Measurements from ENCODE around the gene TRIM72. TPM values are rescaled to one million over a fixed set of nuclear protein-coding genes. Genes with fewer than 3 reads are reported as not detected.

The TRIM72 gene
- total and polyA plus RNA-seq, 2 of the 4 experiments (the other 2 are of a cell fraction), result not detected

DNA sequence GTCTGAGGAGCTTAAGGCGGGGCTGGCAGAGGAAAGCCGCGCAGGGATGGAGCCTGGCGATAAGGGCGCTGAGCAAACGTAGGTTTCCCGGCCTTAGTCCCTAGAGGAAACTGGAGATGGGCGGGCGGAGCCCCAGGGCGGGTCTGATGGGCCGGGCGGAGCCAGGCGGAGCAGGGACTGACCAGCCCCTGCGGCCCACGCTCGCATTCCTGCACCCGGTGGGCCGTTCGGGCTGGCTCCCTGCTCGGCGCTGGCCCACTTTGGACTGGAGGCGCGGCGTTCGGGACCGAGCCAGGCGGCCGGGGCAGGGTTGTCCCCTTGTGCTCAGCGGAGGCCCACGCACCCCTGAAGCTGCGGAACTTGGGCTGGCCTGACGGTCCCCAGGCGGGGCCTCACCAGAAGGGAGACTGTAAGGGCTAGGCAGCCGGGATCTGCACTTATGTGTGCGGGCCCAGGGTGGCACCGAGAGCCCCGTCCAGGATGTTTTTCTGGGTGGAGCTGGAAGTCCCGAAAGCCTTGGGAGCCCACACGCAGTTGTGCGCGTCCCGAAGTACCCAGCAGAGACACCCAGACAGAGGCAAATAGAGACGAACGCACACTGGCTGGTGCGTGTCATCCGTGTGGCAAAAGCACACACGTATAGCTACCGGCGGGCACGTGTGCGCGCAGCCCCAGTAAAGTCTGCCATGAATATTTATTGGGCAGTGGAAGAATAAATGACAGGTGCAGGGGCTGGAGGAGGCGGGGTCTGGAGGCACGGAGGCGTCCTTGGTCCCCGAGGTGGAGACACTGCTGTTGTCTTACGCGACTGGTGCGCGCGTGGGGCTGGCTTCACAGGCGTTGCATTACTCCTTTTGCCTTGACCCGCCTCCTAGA lies 1.6 kb downstream of the TRIM72 start:
- Histone ChIP-seq H2AK5ac (ENCODE audit: low read depth, low read length) (no peak overlapping the region), H3K9me3 (ENCODE audit: control insufficient read depth, insufficient read depth, low read length) (no peaks in the 10 kb centered on the region), H3K18ac (ENCODE audit: low read depth, low read length) (no peak overlapping the region), H3K9ac (ENCODE audit: low read depth, low read length) (no peak overlapping the region), H4K91ac (ENCODE audit: insufficient read depth, low read depth, low read length) (no peak overlapping the region), H2AK9ac (replicated peaks; ENCODE audit: low read depth, low read length, poor library complexity) (peak overlapping the region; percentile 87), H3K4me3 (ENCODE audit: insufficient read depth, low read depth, low read length) (peak overlapping the region; percentile 27), H2BK15ac (ENCODE audit: low read depth, low read length) (no peak overlapping the region), H2BK120ac (ENCODE audit: low read depth, low read length) (no peak overlapping the region), H2AFZ (replicated peaks; ENCODE audit: low read length, poor library complexity) (peak overlapping the region; percentile 91), H4K8ac (ENCODE audit: low read depth in 2 of 2, low read length in 2 of 2) (no peak overlapping the region; a peak in 1 of 4 replicates), H4K5ac (ENCODE audit: low read depth, low read length) (no peak overlapping the region), H3K4me2 (ENCODE audit: low read depth, low read length) (peak overlapping the region; percentile 47), H3K14ac (replicated peaks; ENCODE audit: low read depth, low read length) (no peak overlapping the region), H3K4me1 (ENCODE audit: control insufficient read depth, insufficient read depth, low read length) (peaks cover 4% of the 10 kb centered on the region; the same call in 1 of the 2 replicates), H3K56ac (ENCODE audit: extremely low read depth, insufficient read depth, low read length) (no peak overlapping the region), H2BK20ac (ENCODE audit: low read depth, low read length) (no peak overlapping the region), H4K20me1 (ENCODE audit: insufficient read depth, low read length) (no peaks in the 10 kb centered on the region; the same call in 1 of the 2 replicates), H3K79me1 (ENCODE audit: low read depth in 1 of 2, low read length in 2 of 2) (no peaks in the 10 kb centered on the region), H3K36me3 (ENCODE audit: control insufficient read depth, insufficient read depth, low read length) (no peaks in the 10 kb centered on the region), H3K9me1 (ENCODE audit: insufficient read depth, low read length) (no peaks in the 10 kb centered on the region), H3K27me3 (ENCODE audit: control insufficient read depth, insufficient read depth, low read length) (peaks cover 57% of the 10 kb centered on the region), H3K23ac (ENCODE audit: low read depth, low read length) (no peak overlapping the region), H3K4ac (ENCODE audit: low read depth, low read length) (no peak overlapping the region), H3K27ac (ENCODE audit: insufficient read depth, low read length) (no peak overlapping the region), H2BK5ac (ENCODE audit: low read depth, low read length, poor library complexity, severe bottlenecking) (no peak overlapping the region)
- no TSS peak for BruUV-seq (replicated peaks)
- in situ Hi-C loops (cut with MboI; ENCODE audit: low sequenced_read_pairs), result no loop called here
- 3% methylated on average over 30 of the region's 63 CpGs; no CpG with 5 or more reads in 1 of the 2 experiments for WGBS, 2 experiments (ENCODE audit: extremely low coverage in 2 of 2, insufficient read length in 1 of 2)
- intact Hi-C loops (cut with micrococcal nuclease), result loop anchor here (10.0 kb wide), 1 partner anchor 479 kb away; no protein-coding TSS in a partner anchor
- DNase-seq, result peak; percentile 55
- ChIA-PET CTCF (no interaction called here), POLR2A (ENCODE audit: unreplicated experiment) (no interaction called here)
- dilution Hi-C loops (cut with HindIII; ENCODE audit: low sequenced_read_pairs, unreplicated experiment), result no loop called here
- TF ChIP-seq MXI1 (IDR thresholded peaks at IDR 0.05; ENCODE audit: borderline replicate concordance, low read depth, low read length), result no peak
- no peak for TF ChIP-seq CEBPB (IDR thresholded peaks at IDR 0.05; ENCODE audit: low read depth, low read length)
- no peak for TF ChIP-seq POLR2A (IDR thresholded peaks at IDR 0.05; ENCODE audit: low read depth, low read length)
- no peak for TF ChIP-seq MAZ (IDR thresholded peaks at IDR 0.05; ENCODE audit: borderline replicate concordance, low read depth, low read length)
- no peak for TF ChIP-seq SMC3 (IDR thresholded peaks at IDR 0.05; ENCODE audit: low read depth, low read length)
- TF ChIP-seq, protein P1, sequence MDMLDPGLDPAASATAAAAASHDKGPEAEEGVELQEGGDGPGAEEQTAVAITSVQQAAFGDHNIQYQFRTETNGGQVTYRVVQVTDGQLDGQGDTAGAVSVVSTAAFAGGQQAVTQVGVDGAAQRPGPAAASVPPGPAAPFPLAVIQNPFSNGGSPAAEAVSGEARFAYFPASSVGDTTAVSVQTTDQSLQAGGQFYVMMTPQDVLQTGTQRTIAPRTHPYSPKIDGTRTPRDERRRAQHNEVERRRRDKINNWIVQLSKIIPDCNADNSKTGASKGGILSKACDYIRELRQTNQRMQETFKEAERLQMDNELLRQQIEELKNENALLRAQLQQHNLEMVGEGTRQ (IDR thresholded peaks at IDR 0.05; ENCODE audit: low read depth, low read length), result no peak
- TF ChIP-seq, protein P2, sequence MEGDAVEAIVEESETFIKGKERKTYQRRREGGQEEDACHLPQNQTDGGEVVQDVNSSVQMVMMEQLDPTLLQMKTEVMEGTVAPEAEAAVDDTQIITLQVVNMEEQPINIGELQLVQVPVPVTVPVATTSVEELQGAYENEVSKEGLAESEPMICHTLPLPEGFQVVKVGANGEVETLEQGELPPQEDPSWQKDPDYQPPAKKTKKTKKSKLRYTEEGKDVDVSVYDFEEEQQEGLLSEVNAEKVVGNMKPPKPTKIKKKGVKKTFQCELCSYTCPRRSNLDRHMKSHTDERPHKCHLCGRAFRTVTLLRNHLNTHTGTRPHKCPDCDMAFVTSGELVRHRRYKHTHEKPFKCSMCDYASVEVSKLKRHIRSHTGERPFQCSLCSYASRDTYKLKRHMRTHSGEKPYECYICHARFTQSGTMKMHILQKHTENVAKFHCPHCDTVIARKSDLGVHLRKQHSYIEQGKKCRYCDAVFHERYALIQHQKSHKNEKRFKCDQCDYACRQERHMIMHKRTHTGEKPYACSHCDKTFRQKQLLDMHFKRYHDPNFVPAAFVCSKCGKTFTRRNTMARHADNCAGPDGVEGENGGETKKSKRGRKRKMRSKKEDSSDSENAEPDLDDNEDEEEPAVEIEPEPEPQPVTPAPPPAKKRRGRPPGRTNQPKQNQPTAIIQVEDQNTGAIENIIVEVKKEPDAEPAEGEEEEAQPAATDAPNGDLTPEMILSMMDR (conservative IDR thresholded peaks at IDR 0.05; ENCODE audit: low read depth, low read length), result no peak
- peak; percentile 97 for ATAC-seq (ENCODE audit: low read depth)
